Measurements from ENCODE around the gene ERG. TPM values are rescaled to one million over a fixed set of nuclear protein-coding genes. Genes with fewer than 3 reads are reported as not detected.

ERG gene
- polyA plus RNA-seq, 1 experiment, result not detected

DNA sequence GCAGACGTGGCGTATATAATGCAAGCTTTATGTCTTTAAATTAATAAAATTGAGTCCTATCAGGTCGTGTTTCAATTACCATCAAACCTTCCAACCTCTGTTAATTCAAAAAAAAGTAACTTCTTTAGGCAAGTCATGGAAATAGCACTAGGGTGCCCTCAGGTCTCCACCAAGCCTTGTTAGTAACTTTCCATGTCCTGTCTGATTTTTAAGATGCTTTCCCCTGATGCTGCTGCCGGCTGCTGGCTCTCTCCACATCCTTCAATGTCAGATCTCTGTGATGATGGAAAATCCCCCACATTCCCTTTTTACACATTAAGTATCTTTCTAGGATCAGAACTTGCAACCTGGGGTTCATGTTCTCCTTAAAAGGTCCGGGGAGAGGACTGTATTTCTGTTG is 3.0 kb downstream of the ERG start:
- Histone ChIP-seq H3K27ac (ENCODE audit: low read depth, low read length) (no peak overlapping the region), H3K4me3 (ENCODE audit: low read depth, low read length) (no peak overlapping the region), H3K9me3 (ENCODE audit: control insufficient read depth, insufficient read depth, low read length) (no peaks in the 10 kb centered on the region), H3K27me3 (ENCODE audit: control insufficient read depth, insufficient read depth, low read length) (peaks cover 22% of the 10 kb centered on the region)
- TF ChIP-seq, protein P1, sequence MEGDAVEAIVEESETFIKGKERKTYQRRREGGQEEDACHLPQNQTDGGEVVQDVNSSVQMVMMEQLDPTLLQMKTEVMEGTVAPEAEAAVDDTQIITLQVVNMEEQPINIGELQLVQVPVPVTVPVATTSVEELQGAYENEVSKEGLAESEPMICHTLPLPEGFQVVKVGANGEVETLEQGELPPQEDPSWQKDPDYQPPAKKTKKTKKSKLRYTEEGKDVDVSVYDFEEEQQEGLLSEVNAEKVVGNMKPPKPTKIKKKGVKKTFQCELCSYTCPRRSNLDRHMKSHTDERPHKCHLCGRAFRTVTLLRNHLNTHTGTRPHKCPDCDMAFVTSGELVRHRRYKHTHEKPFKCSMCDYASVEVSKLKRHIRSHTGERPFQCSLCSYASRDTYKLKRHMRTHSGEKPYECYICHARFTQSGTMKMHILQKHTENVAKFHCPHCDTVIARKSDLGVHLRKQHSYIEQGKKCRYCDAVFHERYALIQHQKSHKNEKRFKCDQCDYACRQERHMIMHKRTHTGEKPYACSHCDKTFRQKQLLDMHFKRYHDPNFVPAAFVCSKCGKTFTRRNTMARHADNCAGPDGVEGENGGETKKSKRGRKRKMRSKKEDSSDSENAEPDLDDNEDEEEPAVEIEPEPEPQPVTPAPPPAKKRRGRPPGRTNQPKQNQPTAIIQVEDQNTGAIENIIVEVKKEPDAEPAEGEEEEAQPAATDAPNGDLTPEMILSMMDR (IDR thresholded peaks at IDR 0.05; ENCODE audit: low read depth, low read length), result no peak
- ChIA-PET CTCF (interaction anchor here (0.6 to 1.3 kb wide), 2 partner anchors 10 to 42 kb away, joined by 3 to 4 read pairs; no protein-coding TSS in a partner anchor), POLR2A (no interaction called here)
- DNase-seq (ENCODE audit: low read depth, low spot score), result no peak

DNA sequence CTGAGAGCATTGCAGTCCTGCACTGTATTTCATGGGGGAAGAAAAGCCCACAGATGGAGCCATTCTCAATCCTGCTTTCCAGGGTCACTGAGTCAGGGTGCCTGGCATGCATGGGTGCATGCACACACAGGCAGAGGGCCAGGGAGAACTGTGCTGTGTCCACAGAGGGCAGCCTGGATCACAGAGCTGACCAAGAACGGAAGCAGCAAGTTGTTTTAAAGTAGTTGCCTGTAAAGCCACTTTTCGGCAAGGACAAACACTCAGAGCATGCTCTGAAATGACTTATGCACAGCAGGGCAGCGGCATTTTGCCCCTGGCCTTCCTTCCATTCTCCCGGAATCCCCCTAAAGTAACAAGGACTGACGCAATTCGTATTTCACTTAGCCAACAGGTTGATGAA is 3.6 kb downstream of the ERG start:
- no peak for DNase-seq (ENCODE audit: low read depth, low spot score)
- TF ChIP-seq, protein P1 (IDR thresholded peaks at IDR 0.05; ENCODE audit: low read depth, low read length), result no peak
- Histone ChIP-seq H3K27ac (ENCODE audit: low read depth, low read length) (no peak overlapping the region), H3K27me3 (ENCODE audit: control insufficient read depth, insufficient read depth, low read length) (peaks cover 23% of the 10 kb centered on the region), H3K4me3 (ENCODE audit: low read depth, low read length) (no peak overlapping the region), H3K9me3 (ENCODE audit: control insufficient read depth, insufficient read depth, low read length) (no peaks in the 10 kb centered on the region)
- ChIA-PET POLR2A (no interaction called here), CTCF (interaction anchor here (0.6 to 1.3 kb wide), 2 partner anchors 11 to 43 kb away, joined by 3 to 4 read pairs; no protein-coding TSS in a partner anchor)

DNA sequence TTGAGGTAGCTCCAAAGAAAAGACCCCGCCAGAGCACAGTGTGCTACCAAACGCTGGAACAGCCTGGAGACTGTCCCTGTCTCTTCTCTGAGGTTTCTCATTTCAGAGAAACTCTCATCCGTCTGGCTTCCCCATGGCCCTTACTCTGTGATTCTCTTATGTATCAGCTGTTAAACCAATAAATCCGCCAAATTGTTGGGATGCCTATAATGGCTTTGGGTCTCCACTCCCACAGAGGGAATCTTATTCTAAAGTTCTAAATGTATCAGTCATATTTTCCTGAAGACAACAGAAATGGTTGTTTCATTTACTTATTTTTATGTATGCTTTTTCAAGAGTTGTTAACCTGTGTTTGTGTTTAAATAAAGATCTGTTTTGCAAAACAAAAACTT is 4.0 kb downstream of the ERG start:
- TF ChIP-seq, protein P1 (IDR thresholded peaks at IDR 0.05; ENCODE audit: low read depth, low read length), result no peak
- Histone ChIP-seq H3K27ac (ENCODE audit: low read depth, low read length) (no peak overlapping the region), H3K27me3 (ENCODE audit: control insufficient read depth, insufficient read depth, low read length) (peaks cover 24% of the 10 kb centered on the region), H3K9me3 (ENCODE audit: control insufficient read depth, insufficient read depth, low read length) (no peaks in the 10 kb centered on the region), H3K4me3 (ENCODE audit: low read depth, low read length) (no peak overlapping the region)
- ChIA-PET CTCF (interaction anchor here (1.3 kb wide), 1 partner anchor 11 kb away, joined by 4 read pairs; no protein-coding TSS in a partner anchor), POLR2A (no interaction called here)
- DNase-seq (ENCODE audit: low read depth, low spot score), result no peak

DNA sequence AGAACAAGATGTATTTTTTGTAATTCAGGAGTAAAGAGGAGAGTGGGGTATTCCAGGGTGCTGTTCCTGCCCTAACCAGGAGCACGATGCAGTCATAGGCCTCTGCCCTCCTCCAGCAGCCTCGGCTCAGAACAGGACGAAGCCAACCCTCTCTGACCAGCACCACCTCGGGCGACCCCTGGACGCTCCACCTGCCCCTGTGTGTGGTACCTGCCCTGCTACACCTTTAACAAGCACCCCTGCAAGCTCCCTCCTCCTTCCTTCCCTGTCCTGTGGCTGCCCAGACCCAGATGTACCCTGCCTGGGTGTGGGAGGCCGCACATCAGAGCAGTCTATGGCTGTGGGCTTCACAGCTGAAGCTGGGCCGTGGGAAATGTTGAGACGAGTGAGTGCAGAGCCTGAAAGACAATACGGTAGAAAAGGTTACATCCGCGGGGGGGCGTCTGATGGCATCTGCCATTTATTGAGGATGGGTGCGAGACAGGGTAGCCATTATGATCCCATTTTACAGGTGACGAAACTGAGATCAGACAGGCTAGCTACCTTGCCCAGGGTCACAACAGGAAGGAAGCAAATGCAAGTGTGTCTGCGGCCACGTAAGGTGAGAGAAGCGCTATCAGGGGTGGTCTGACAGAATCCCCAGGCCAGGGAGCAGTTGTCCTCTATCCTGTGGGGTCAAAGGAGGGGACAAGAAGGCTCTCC is 4.6 kb downstream of the ERG start:
- H3K4me3 ChIP-seq (ENCODE audit: low read depth, low read length), result no peak overlapping the region
- no peak overlapping the region for H3K27ac ChIP-seq (ENCODE audit: low read depth, low read length)
- H3K9me3 ChIP-seq (ENCODE audit: control insufficient read depth, insufficient read depth, low read length), result no peaks in the 10 kb centered on the region
- no peak for DNase-seq (ENCODE audit: low read depth, low spot score)
- CTCF ChIA-PET, result no interaction called here
- H3K27me3 ChIP-seq (ENCODE audit: control insufficient read depth, insufficient read depth, low read length), result peaks cover 24% of the 10 kb centered on the region
- POLR2A ChIA-PET, result no interaction called here
- TF ChIP-seq, protein P1 (IDR thresholded peaks at IDR 0.05; ENCODE audit: low read depth, low read length), result no peak

DNA sequence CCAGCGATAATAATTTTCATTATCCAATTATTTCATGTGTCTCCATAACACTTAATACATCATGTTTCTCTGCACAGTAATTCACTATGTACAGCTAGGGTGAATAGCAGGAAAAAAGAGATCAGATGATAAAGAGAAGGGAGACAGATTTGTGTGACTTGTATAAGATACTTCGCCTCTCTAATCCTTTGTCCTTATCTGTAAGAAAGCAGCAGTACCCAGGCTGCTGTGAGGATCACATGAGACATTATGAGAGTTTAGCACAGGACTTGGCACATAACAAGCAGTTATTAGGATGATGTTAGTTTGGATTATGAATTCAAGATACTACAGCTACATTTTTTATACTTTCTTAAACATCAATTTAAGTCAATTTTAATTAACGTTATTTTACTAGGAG is 6.3 kb downstream of the ERG start:
- H3K27ac ChIP-seq (ENCODE audit: low read depth, low read length), result no peak overlapping the region
- H3K27me3 ChIP-seq (ENCODE audit: control insufficient read depth, insufficient read depth, low read length), result peaks cover 15% of the 10 kb centered on the region
- CTCF ChIA-PET, result interaction anchor here (1.5 kb wide), 1 partner anchor 14 kb away, joined by 3 read pairs; no protein-coding TSS in a partner anchor
- no peak for DNase-seq (ENCODE audit: low read depth, low spot score)
- H3K9me3 ChIP-seq (ENCODE audit: control insufficient read depth, insufficient read depth, low read length), result no peaks in the 10 kb centered on the region
- TF ChIP-seq, protein P1 (IDR thresholded peaks at IDR 0.05; ENCODE audit: low read depth, low read length), result no peak
- no peak overlapping the region for H3K4me3 ChIP-seq (ENCODE audit: low read depth, low read length)
- POLR2A ChIA-PET, result no interaction called here
